Coronary artery (tissue), 2 donors: Measurements from ENCODE around the gene ABI3BP.
A peak's percentile ranks its signal among the peaks of the same experiment; 100 is the strongest.

Source experiments
- DNase-seq: peaks from one replicate; pipeline ENCODE4 v3.0.0-alpha.2; 2017; ENCODE audit warnings: low spot score
- H3K27ac ChIP-seq, 2 donors: fragments of 200-600 bp; sonication (generic); one replicate each; pipeline ENCODE4 v1.5.1; 2016 to 2019
- H3K4me3 ChIP-seq: fragments of 200-600 bp; sonication (generic); 2 replicates; pipeline ENCODE4 v1.5.1; 2016; ENCODE audit warnings: mild to moderate bottlenecking, moderate library complexity
- CTCF ChIP-seq: fragments of 200-600 bp; sonication (generic); IDR thresholded peaks from one replicate; pipeline ENCODE4 v1.5.1; 2019; ENCODE audit warnings: antibody characterized with exemption

ABI3BP gene

GRCh38 chr3:100879195-100879810, 113.9 kb downstream of the ABI3BP start:
- no peak overlapping the region for H3K4me3 ChIP-seq
- H3K27ac ChIP-seq = peak overlapping the region in 1 of 2 donors; percentile 43
- no peak for DNase-seq
- no peak for TF ChIP-seq CTCF

- Histone ChIP-seq H3K27ac (peak overlapping the region in 1 of 2 donors; percentile 1), H3K4me3 (no peak overlapping the region)
- TF ChIP-seq CTCF = no peak
- no peak for DNase-seq
These were observed 115.9 kb downstream of the ABI3BP start for GRCh38 chr3:100877286-100877685.

GRCh38 chr3:100875239-100875638, 118.0 kb downstream of the ABI3BP start:
- Histone ChIP-seq H3K4me3 (no peak overlapping the region), H3K27ac (no peak overlapping the region)
- TF ChIP-seq CTCF = no peak
- no peak for DNase-seq

GRCh38 chr3:100873611-100874010, 119.6 kb downstream of the ABI3BP start:
- H3K4me3 ChIP-seq = no peak overlapping the region
- no peak overlapping the region for H3K27ac ChIP-seq
- no peak for TF ChIP-seq CTCF
- DNase-seq = no peak

GRCh38 chr3:100871306-100871705, 121.9 kb downstream of the ABI3BP start:
- Histone ChIP-seq H3K27ac (no peak overlapping the region), H3K4me3 (no peak overlapping the region)
- no peak for TF ChIP-seq CTCF
- DNase-seq = no peak

- Histone ChIP-seq H3K27ac (no peak overlapping the region), H3K4me3 (no peak overlapping the region)
- no peak for TF ChIP-seq CTCF
- DNase-seq = no peak
These were observed 123.4 kb downstream of the ABI3BP start for GRCh38 chr3:100869787-100870186.

- DNase-seq = no peak
- TF ChIP-seq CTCF = no peak
- H3K27ac ChIP-seq = no peak overlapping the region
- no peak overlapping the region for H3K4me3 ChIP-seq
These were observed 124.3 kb downstream of the ABI3BP start for GRCh38 chr3:100868894-100869293.
